Activated CD8-positive, alpha-beta memory T cell treated with anti-CD3 and anti-CD28 coated beads, Interleukin-2, amount 50 U/mL, for 1 hour (primary cell): ENCODE data around the gene ME3.

Source experiments
- DNase-seq: peaks from one replicate; pipeline ENCODE4 v3.0.0-alpha.2; 2020; ENCODE audit errors: extremely low read depth

ME3 gene

GRCh38 chr11:86514453-86514852 lies 158.0 kb downstream of the ME3 start:
- DNase-seq: no peak

- no peak for DNase-seq
Observed at GRCh38 chr11:86513746-86514373, 158.6 kb downstream of the ME3 start.

GRCh38 chr11:86513138-86513537 lies 159.3 kb downstream of the ME3 start:
- DNase-seq: no peak

- DNase-seq: no peak
Observed at GRCh38 chr11:86511086-86511551, 161.3 kb downstream of the ME3 start.

- DNase-seq: no peak
Observed at GRCh38 chr11:86510674-86511073, 161.7 kb downstream of the ME3 start.

GRCh38 chr11:86510097-86510496 lies 162.3 kb downstream of the ME3 start:
- no peak for DNase-seq

GRCh38 chr11:86509588-86509974 lies 162.8 kb downstream of the ME3 start:
- DNase-seq: no peak

- no peak for DNase-seq
Observed at GRCh38 chr11:86508604-86509587, 163.5 kb downstream of the ME3 start.

- no peak for DNase-seq
Observed at GRCh38 chr11:86507249-86507845, 165.1 kb downstream of the ME3 start.

- DNase-seq: no peak
Observed at GRCh38 chr11:86506235-86506634, 166.2 kb downstream of the ME3 start.

- no peak for DNase-seq
Observed at GRCh38 chr11:86503131-86503530, 169.3 kb downstream of the ME3 start.

- DNase-seq: no peak
Observed at GRCh38 chr11:86502137-86502642, 170.2 kb downstream of the ME3 start.

GRCh38 chr11:86500500-86501140 lies 171.8 kb downstream of the ME3 start:
- DNase-seq: no peak

GRCh38 chr11:86499723-86500129 lies 172.7 kb downstream of the ME3 start:
- no peak for DNase-seq

GRCh38 chr11:86497836-86498235 lies 174.6 kb downstream of the ME3 start:
- no peak for DNase-seq

GRCh38 chr11:86497310-86497709 lies 175.1 kb downstream of the ME3 start:
- DNase-seq: no peak

- no peak for DNase-seq
Observed at GRCh38 chr11:86495351-86495750, 177.1 kb downstream of the ME3 start.

- DNase-seq: no peak
Observed at GRCh38 chr11:86492370-86493010, 179.9 kb downstream of the ME3 start.

- no peak for DNase-seq
Observed at GRCh38 chr11:86491027-86491426, 181.4 kb downstream of the ME3 start.

GRCh38 chr11:86490582-86490981 lies 181.8 kb downstream of the ME3 start:
- no peak for DNase-seq

GRCh38 chr11:86489442-86489841 lies 183.0 kb downstream of the ME3 start:
- no peak for DNase-seq
